Putamen (tissue), 1 donor: Measurements from ENCODE around the gene COPRS.

Experiments
- DNase-seq: peaks from one replicate; pipeline ENCODE4 v3.0.0-alpha.2; 2016; ENCODE audit warnings: low spot score

Gene COPRS

DNA sequence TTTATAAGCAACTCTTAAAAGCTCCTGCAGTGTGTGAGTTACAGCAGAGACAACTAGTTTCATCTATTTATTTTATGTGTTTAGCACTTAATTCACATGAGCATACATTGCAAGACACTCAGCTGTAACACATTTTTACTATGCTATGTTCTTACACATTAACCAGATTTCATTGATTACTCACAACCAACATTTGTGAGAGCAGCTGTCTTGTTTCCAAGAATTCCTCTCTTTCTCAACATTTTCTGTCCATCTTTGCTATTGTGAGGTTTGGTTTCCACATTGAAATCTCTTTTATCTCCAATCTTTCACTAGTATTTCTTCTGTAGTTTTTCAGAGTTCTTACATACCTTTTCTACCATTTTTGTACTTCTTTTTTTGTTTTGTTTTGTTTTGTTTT is 51.2 kb downstream of the COPRS start:
- DNase-seq = no peak

DNA sequence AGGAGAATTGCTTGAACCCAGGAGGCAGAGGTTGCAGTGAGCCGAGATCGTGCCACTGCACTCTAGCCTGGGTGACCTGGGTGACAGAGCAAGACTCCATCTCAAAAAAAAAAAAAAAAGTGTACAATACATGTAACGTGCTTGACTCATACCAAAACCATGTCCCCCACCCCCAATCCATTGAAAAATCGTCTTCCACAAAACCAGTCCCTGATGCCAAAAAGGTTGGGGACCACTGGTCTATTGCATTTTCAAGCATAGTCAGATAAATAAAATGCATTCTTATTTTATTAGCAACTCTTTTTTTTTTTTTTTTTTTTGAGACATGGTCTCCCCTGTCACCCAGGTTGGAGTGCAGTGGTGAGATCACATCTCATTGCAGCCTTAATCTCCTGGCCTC is 52.1 kb downstream of the COPRS start:
- no peak for DNase-seq

DNA sequence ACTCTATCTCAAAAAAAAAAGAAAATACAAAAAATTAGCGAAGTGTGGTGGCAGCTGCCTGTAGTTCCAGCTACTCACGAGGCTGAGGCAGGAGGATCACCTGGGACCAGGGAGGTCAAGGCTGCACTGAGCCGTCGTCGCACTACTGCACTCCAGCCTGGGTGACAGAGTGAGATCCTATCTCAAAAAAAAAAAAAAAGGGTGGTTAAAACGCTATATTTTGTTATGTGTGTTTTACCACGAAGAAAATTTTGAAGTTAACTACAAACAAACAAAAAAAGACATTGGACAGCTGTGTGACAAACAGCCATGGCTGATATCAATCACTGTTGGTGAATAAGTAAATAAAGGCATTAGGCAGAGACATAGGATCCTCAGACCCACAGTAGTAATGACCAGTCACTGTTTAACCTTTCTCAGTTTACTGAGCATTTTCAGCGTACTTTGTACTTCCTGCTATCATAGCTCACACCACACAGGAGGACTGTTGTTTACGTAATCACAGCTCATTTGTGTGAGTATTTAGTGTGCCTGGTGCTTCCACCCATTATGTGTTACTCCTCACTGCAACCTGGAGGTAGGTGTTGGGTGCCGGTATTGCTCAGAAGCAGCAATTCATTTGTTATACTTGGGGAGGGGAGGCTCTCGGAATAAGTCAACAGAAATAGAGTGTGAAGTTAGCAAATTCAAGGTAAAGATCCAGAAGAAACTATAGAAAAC is 55.4 kb downstream of the COPRS start:
- DNase-seq = no peak

DNA sequence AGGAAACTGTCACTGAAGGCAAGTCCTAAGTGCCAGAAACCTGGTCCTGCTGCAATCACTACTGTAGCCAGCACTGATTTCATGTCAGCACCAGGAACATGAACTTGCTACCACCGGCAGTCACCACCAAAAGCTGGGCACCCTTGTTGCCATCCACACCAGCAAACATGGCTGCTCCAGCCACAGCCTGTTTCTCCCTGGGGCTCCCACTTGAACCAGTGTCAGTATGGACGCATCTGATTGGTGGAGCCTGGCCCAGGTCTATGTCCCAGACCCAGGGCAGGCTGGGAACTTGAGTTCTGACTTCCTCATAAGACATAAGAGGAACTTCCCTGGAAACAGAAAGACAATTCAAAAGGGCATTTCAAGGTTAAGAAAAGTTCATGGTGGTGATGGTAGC is 56.5 kb downstream of the COPRS start:
- no peak for DNase-seq
